ENCODE data around the gene CYP19A1. TPM values are rescaled to one million over a fixed set of nuclear protein-coding genes. Genes with fewer than 3 reads are reported as not detected.

Gene CYP19A1
- polyA plus RNA-seq, 1 of the 3 experiments (the other 2 are of a cell fraction) = 0.03 TPM

DNA sequence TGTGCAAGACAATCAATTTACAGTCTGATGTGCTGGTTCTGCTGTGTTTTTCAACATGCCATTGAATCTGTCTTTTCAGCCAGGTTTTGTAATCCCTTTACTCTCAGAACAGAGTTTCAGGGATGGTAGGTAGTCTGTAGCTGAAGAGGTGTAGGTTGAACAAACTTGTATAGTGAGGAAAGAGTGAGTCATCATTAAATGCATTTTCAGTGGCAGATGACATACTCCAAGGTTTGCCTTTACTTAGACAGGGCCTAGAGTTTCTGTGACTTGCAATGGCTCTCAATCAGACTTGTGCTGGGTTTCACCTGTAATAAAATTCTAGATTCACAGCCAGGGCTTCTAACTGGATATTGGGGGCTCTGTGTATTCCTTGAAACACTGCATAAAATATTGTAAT is 94.6 kb downstream of the CYP19A1 start (continued):
- no peak for TF ChIP-seq ZBTB33 (IDR thresholded peaks at IDR 0.05; ENCODE audit: borderline replicate concordance, low read depth)
- no peak for TF ChIP-seq RCOR1 (IDR thresholded peaks at IDR 0.05; ENCODE audit: low read length)
- no peak for TF ChIP-seq TAF1 (IDR thresholded peaks at IDR 0.05; ENCODE audit: borderline replicate concordance, low read depth, low read length)
- TF ChIP-seq FOSL2 (IDR thresholded peaks at IDR 0.05; ENCODE audit: borderline replicate concordance, low read depth) = no peak
- TF ChIP-seq, protein P1, sequence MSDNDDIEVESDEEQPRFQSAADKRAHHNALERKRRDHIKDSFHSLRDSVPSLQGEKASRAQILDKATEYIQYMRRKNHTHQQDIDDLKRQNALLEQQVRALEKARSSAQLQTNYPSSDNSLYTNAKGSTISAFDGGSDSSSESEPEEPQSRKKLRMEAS (IDR thresholded peaks at IDR 0.05; ENCODE audit: low read depth) = no peak

- DNase-seq = no peak
- CTCF ChIA-PET = interaction anchor here (1.2 to 4.8 kb wide), 8 partner anchors 10 to 162 kb away, joined by 3 to 25 read pairs (median 6); no protein-coding TSS in a partner anchor
These were observed 98.3 kb downstream of the CYP19A1 start for GRCh38 chr15:51240066-51240465.

GRCh38 chr15:51237816-51238215 is 100.6 kb downstream of the CYP19A1 start:
- Histone ChIP-seq H3K9me3 (no peaks in the 10 kb centered on the region), H3K27ac (ENCODE audit: low read depth in 2 of 2, low read length in 1 of 2) (no peak overlapping the region), H2AFZ (ENCODE audit: low read depth) (no peak overlapping the region), H3K9me2 (no peaks in the 10 kb centered on the region), H3K4me3 (ENCODE audit: low read depth in 2 of 2, low read length in 1 of 2) (no peak overlapping the region), H3F3A (replicated peaks; ENCODE audit: insufficient read depth) (no peaks in the 10 kb centered on the region), H3K27me3 (ENCODE audit: insufficient read depth) (peaks cover 5% of the 10 kb centered on the region; the same call in 1 of the 2 replicates), H3K4me1 (ENCODE audit: control insufficient read depth in 1 of 2, insufficient read depth in 2 of 2, low read depth in 1 of 2, low read length in 1 of 2) (peaks cover 0 to 3% of the 10 kb centered on the region in 2 experiments; a peak in 2 of 4 replicates), H3K79me2 (ENCODE audit: insufficient read depth) (no peaks in the 10 kb centered on the region), H3K9ac (no peak overlapping the region), H3K4me2 (no peak overlapping the region), H4K20me1 (ENCODE audit: insufficient read depth) (no peaks in the 10 kb centered on the region), H3K36me3 (replicated peaks in 1 of 2; ENCODE audit: control insufficient read depth in 1 of 2, insufficient read depth in 2 of 2, low read length in 1 of 2) (no peaks in the 10 kb centered on the region)
- CTCF ChIA-PET = interaction anchor here (1.3 to 4.8 kb wide), 8 partner anchors 8 to 165 kb away, joined by 3 to 25 read pairs (median 6); no protein-coding TSS in a partner anchor
- TF ChIP-seq POLR2AphosphoS5 (IDR thresholded peaks at IDR 0.05; ENCODE audit: low read depth, low read length) = no peak
- WGBS (ENCODE audit: low lambda C conversion rate) = 57% methylated on average over 3 of the region's 3 CpGs
- DNase-seq = no peak
- POLR2A ChIA-PET = no interaction called here

More at GRCh38 chr15:51240066-51240465, 98.3 kb downstream of the CYP19A1 start:
- no peaks in the 10 kb centered on the region for H3K9me3 ChIP-seq
- no peak overlapping the region for H3K27ac ChIP-seq (ENCODE audit: low read depth in 2 of 2, low read length in 1 of 2)
- WGBS (ENCODE audit: low lambda C conversion rate) = 46% methylated on average over 4 of the region's 4 CpGs
- H3K4me2 ChIP-seq = no peak overlapping the region
- peaks cover 0 to 3% of the 10 kb centered on the region in 2 experiments; a peak in 2 of 4 replicates for H3K4me1 ChIP-seq (ENCODE audit: control insufficient read depth in 1 of 2, insufficient read depth in 2 of 2, low read depth in 1 of 2, low read length in 1 of 2)
- H4K20me1 ChIP-seq (ENCODE audit: insufficient read depth) = no peaks in the 10 kb centered on the region
- H3K9me2 ChIP-seq = no peaks in the 10 kb centered on the region
- H3K4me3 ChIP-seq (ENCODE audit: low read depth in 2 of 2, low read length in 1 of 2) = no peak overlapping the region
- H3K36me3 ChIP-seq (replicated peaks in 1 of 2; ENCODE audit: control insufficient read depth in 1 of 2, insufficient read depth in 2 of 2, low read length in 1 of 2) = no peaks in the 10 kb centered on the region
- no peaks in the 10 kb centered on the region for H3F3A ChIP-seq (replicated peaks; ENCODE audit: insufficient read depth)
- H3K79me2 ChIP-seq (ENCODE audit: insufficient read depth) = no peaks in the 10 kb centered on the region
- H3K9ac ChIP-seq = no peak overlapping the region
- no peak overlapping the region for H2AFZ ChIP-seq (ENCODE audit: low read depth)
- POLR2A ChIA-PET = no interaction called here
- peaks cover 5% of the 10 kb centered on the region; the same call in 1 of the 2 replicates for H3K27me3 ChIP-seq (ENCODE audit: insufficient read depth)
- TF ChIP-seq MEF2A (IDR thresholded peaks at IDR 0.05; ENCODE audit: borderline replicate concordance, low read depth) = no peak

Measured in SK-N-SH (cell line).